Kidney epithelial cell (primary cell): ENCODE measurements around the gene CFAP97D1. TPM values are rescaled to one million over a fixed set of nuclear protein-coding genes. Genes with fewer than 3 reads are reported as not detected.

Source experiments
- DNase-seq: peaks from one replicate; pipeline ENCODE4 v3.0.0-alpha.2; 2010; ENCODE audit warnings: low read depth
- H3K27me3 ChIP-seq: 2 replicates; pipeline ENCODE4 v1.6.0; 2011; ENCODE audit warnings: low read length; ENCODE audit not compliant: control insufficient read depth, insufficient read depth
- H3K36me3 ChIP-seq: 2 replicates; pipeline ENCODE4 v1.5.1; 2011; ENCODE audit warnings: low read length; ENCODE audit not compliant: control insufficient read depth, insufficient read depth
- H3K4me3 ChIP-seq: 2 replicates; pipeline ENCODE4 v1.5.1; 2011; ENCODE audit warnings: low read depth, mild to moderate bottlenecking, control low read depth, low read length
- CTCF ChIP-seq: IDR thresholded peaks from 2 replicates; pipeline ENCODE4 v1.5.1; 2011; ENCODE audit warnings: mild to moderate bottlenecking, moderate library complexity, low read length, control low read depth, inconsistent platforms; ENCODE audit not compliant: insufficient read depth, poor library complexity, severe bottlenecking
- total RNA-seq: library from RNA; depleted of rRNA; stranded (reverse); fragments of >200 nt; gene quantifications from 2 replicates; pipeline ENCODE4 v1.2.3, GENCODE V29; 2015

Gene CFAP97D1
- total RNA-seq, 1 donor from 2014 or later, result not detected

- DNase-seq, result no peak
- no peak for TF ChIP-seq CTCF
- Histone ChIP-seq H3K27me3 (no peaks in the 10 kb centered on the region), H3K4me3 (no peak overlapping the region), H3K36me3 (peaks cover 2% of the 10 kb centered on the region)
Observed at GRCh38 chr17:43812396-43813265, 32.4 kb downstream of the CFAP97D1 start.

- H3K4me3 ChIP-seq, result no peak overlapping the region
Observed at GRCh38 chr17:43813386-43813785, 33.2 kb downstream of the CFAP97D1 start.

GRCh38 chr17:43814026-43814425 is 33.8 kb downstream of the CFAP97D1 start:
- peaks cover 3% of the 10 kb centered on the region for H3K36me3 ChIP-seq
- no peak for TF ChIP-seq CTCF
- DNase-seq, result no peak
- H3K27me3 ChIP-seq, result no peaks in the 10 kb centered on the region
- no peak overlapping the region for H3K4me3 ChIP-seq

More at GRCh38 chr17:43813386-43813785, 33.2 kb downstream of the CFAP97D1 start:
- Histone ChIP-seq H3K36me3 (peaks cover 3% of the 10 kb centered on the region), H3K27me3 (no peaks in the 10 kb centered on the region)
- no peak for DNase-seq
- TF ChIP-seq CTCF, result no peak

- DNase-seq, result peak; percentile 37
- peaks cover 3% of the 10 kb centered on the region for H3K36me3 ChIP-seq
- no peak for TF ChIP-seq CTCF
- H3K27me3 ChIP-seq, result no peaks in the 10 kb centered on the region
- no peak overlapping the region for H3K4me3 ChIP-seq
Observed at GRCh38 chr17:43814714-43815113, 34.5 kb downstream of the CFAP97D1 start.

GRCh38 chr17:43816336-43817320 is 36.4 kb downstream of the CFAP97D1 start:
- Histone ChIP-seq H3K4me3 (no peak overlapping the region), H3K36me3 (peaks cover 3% of the 10 kb centered on the region), H3K27me3 (no peaks in the 10 kb centered on the region)
- no peak for DNase-seq
- TF ChIP-seq CTCF, result no peak
